ENCODE results near the gene CR1. TPM values are rescaled to one million over a fixed set of nuclear protein-coding genes. Genes with fewer than 3 reads are reported as not detected.

Gene CR1
- not detected in 2 replicates for total RNA-seq

GRCh38 chr1:207495801-207496792 is at the start of gene CR1:
TSS of gene CR1 (plus strand) at chr1:207496157. CDS start at chr1:207496268, 111 bp downstream.

GRCh38 chr1:207454046-207454964 is 41.7 kb upstream of the CR1 start, which contains the start of gene CR2:
TSS of gene CR2 (plus strand) at chr1:207454328. CDS start at chr1:207454419, 91 bp downstream.

DNA sequence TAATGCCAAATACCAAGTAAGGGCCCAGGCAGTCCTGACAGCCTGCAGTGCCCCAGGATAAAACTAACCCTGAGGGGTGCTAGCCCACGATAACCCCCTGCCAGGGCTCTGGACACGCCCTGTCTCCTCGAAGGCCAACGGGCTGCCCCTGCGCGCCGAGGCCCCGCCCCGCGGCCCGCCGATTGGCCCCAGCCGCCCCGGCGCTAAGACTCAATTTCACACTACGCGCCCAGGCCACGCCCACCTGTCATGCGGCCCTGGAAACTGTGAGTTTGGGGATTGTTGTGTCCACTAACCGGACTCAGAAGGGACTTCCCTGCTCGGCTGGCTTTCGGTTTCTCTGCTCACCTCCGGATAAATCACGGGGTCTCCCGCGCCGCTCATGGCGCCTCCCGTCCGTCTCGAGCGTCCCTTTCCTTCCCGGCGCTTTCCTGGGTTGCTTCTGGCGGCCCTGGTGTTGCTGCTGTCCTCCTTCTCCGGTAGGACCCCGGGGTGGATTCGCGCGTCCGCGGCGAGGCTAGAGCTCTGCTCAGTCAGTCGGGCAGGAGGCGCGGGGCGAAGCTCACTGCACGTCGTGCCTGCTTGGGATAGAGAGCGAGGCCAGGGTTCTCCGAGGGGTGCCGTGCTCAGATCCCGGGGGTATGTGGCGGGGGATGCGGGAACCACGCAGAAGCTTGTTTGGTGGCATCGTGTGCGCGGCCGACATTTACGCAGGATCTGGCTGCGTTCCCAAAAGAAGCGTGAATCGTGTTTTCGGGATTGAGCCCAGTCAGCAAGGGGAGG is 149.1 kb downstream of the CR1 start, which contains the start of gene CR1L:
Gene CR1L (plus strand): TSS at position 282 of the 783 bp plus-strand sequence. CDS start 101 bp downstream, at position 383.

Other genes with a start within 250 kb of the CR1 start
- 13.9 and 19.6 TPM in 2 replicates for gene CD55, start 174.5 kb upstream of the CR1 start, total RNA-seq
- not detected in 2 replicates for gene CR2, start 41.8 kb upstream of the CR1 start, total RNA-seq
- not detected in 2 replicates for gene CR1L, start 149.0 kb downstream of the CR1 start, total RNA-seq